ENCODE measurements around the gene GPHN.

GPHN gene

GRCh38 chr14:66511849-66512248, 3.9 kb downstream of the GPHN start:
- Histone ChIP-seq H3K9me3 (ENCODE audit: control extremely low read depth in 1 of 5, control insufficient read depth in 4 of 5, insufficient read depth in 2 of 5, low read depth in 1 of 5, low read length in 4 of 5) (no peaks in the 10 kb centered on the region), H3K4me1 (ENCODE audit: control extremely low read depth in 1 of 4, control insufficient read depth in 4 of 4, insufficient read depth in 4 of 4, low read length in 3 of 4) (peaks cover 2 to 35% (median 20%) of the 10 kb centered on the region in 4 experiments), H3K27ac (ENCODE audit: insufficient read depth in 1 of 2, low read depth in 1 of 2, low read length in 2 of 2, poor library complexity in 1 of 2, severe bottlenecking in 2 of 2) (no peak overlapping the region), H3K4me3 (ENCODE audit: control insufficient read depth in 1 of 7, extremely low read depth in 1 of 7, insufficient read depth in 4 of 7, low read depth in 2 of 7, low read length in 6 of 7) (no peak overlapping the region), H3K36me3 (ENCODE audit: control insufficient read depth in 4 of 4, insufficient read depth in 4 of 4, low read length in 3 of 4) (no peaks in the 10 kb centered on the region), H3K27me3 (replicated peaks in 2 of 5; ENCODE audit: control insufficient read depth in 4 of 5, insufficient read depth in 5 of 5, low read length in 4 of 5) (no peaks in the 10 kb centered on the region)
- ChIA-PET POLR2A (no interaction called here), CTCF (interaction anchor here (1.4 kb wide), 1 partner anchor 13 kb away, joined by 9 read pairs; no protein-coding TSS in a partner anchor)
- DNase-seq = no peak
- no CpG with 5 or more reads among the region's 1 CpG for WGBS (ENCODE audit: insufficient coverage)

GRCh38 chr14:66514213-66514612, 6.3 kb downstream of the GPHN start:
- Histone ChIP-seq H3K4me1 (ENCODE audit: control extremely low read depth in 1 of 4, control insufficient read depth in 4 of 4, insufficient read depth in 4 of 4, low read length in 3 of 4) (peaks cover 2 to 19% (median 10%) of the 10 kb centered on the region in 4 experiments), H3K27ac (ENCODE audit: insufficient read depth in 1 of 2, low read depth in 1 of 2, low read length in 2 of 2, poor library complexity in 1 of 2, severe bottlenecking in 2 of 2) (no peak overlapping the region), H3K36me3 (ENCODE audit: control insufficient read depth in 4 of 4, insufficient read depth in 4 of 4, low read length in 3 of 4) (no peaks in the 10 kb centered on the region), H3K4me3 (ENCODE audit: control insufficient read depth in 1 of 7, extremely low read depth in 1 of 7, insufficient read depth in 4 of 7, low read depth in 2 of 7, low read length in 6 of 7) (no peak overlapping the region), H3K27me3 (replicated peaks in 2 of 5; ENCODE audit: control insufficient read depth in 4 of 5, insufficient read depth in 5 of 5, low read length in 4 of 5) (no peaks in the 10 kb centered on the region), H3K9me3 (ENCODE audit: control extremely low read depth in 1 of 5, control insufficient read depth in 4 of 5, insufficient read depth in 2 of 5, low read depth in 1 of 5, low read length in 4 of 5) (no peaks in the 10 kb centered on the region)
- CTCF ChIA-PET = no interaction called here
- no peak for DNase-seq
- WGBS (ENCODE audit: insufficient coverage) = 100% methylated on average over 2 of the region's 2 CpGs
- POLR2A ChIA-PET = no interaction called here

DNA sequence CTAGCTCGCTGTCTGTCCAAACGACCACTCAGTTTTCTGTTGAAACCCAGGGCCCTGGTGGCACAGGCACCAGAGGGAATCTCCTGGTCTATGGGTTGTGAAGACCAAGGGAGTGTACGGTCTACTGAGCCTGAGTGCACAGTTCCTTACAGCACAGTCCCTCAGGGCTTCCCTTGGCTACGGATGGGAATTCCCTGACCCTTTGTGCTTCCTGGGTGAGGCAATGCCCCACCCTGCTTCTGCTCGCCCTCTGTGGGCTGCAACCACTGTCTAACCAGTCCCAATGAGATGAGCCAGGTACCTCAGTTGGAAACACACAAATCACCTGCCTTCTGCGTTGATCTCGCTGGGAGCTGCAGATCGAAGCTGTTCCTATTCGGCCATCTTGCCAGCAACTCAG, 22.6 kb downstream of the GPHN start:
- DNase-seq = no peak
- ChIA-PET POLR2A (no interaction called here), CTCF (no interaction called here)
- 98% methylated on average over 5 of the region's 9 CpGs for WGBS (ENCODE audit: insufficient coverage)
- H3K27ac ChIP-seq (ENCODE audit: insufficient read depth in 1 of 2, low read depth in 1 of 2, low read length in 2 of 2, poor library complexity in 1 of 2, severe bottlenecking in 2 of 2) = no peak overlapping the region
- no peaks in the 10 kb centered on the region for H3K4me1 ChIP-seq (ENCODE audit: control extremely low read depth in 1 of 4, control insufficient read depth in 4 of 4, insufficient read depth in 4 of 4, low read length in 3 of 4)
- no peaks in the 10 kb centered on the region for H3K27me3 ChIP-seq (replicated peaks in 2 of 5; ENCODE audit: control insufficient read depth in 4 of 5, insufficient read depth in 5 of 5, low read length in 4 of 5)
- no peaks in the 10 kb centered on the region for H3K36me3 ChIP-seq (ENCODE audit: control insufficient read depth in 4 of 4, insufficient read depth in 4 of 4, low read length in 3 of 4)
- peaks cover 0 to 5% (median 0%) of the 10 kb centered on the region in 5 experiments for H3K9me3 ChIP-seq (ENCODE audit: control extremely low read depth in 1 of 5, control insufficient read depth in 4 of 5, insufficient read depth in 2 of 5, low read depth in 1 of 5, low read length in 4 of 5)
- no peak overlapping the region for H3K4me3 ChIP-seq (ENCODE audit: control insufficient read depth in 1 of 7, extremely low read depth in 1 of 7, insufficient read depth in 4 of 7, low read depth in 2 of 7, low read length in 6 of 7)

DNA sequence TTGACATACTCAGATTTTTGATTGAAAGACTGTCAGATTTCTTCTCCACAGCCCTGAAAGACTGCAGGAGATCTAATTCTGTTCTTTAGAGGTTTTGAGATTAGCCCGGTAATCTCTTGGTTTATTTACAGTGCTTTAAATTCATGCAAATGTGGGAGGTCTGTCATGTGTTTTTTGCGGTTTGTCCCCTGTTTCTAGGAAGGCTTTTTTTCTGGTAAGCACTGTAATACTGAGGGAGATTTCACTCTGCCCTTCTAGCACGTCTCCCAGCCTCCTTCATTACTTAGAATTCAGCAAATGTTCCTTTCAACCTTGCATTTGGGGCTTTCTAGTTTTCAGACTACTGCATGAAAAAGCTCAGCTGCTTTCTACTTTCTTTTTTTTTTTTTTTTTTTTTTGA, 31.1 kb downstream of the GPHN start:
- Histone ChIP-seq H3K4me1 (ENCODE audit: control extremely low read depth in 1 of 4, control insufficient read depth in 4 of 4, insufficient read depth in 4 of 4, low read length in 3 of 4) (no peaks in the 10 kb centered on the region), H3K36me3 (ENCODE audit: control insufficient read depth in 4 of 4, insufficient read depth in 4 of 4, low read length in 3 of 4) (no peaks in the 10 kb centered on the region), H3K4me3 (ENCODE audit: control insufficient read depth in 1 of 7, extremely low read depth in 1 of 7, insufficient read depth in 4 of 7, low read depth in 2 of 7, low read length in 6 of 7) (no peak overlapping the region), H3K27me3 (replicated peaks in 2 of 5; ENCODE audit: control insufficient read depth in 4 of 5, insufficient read depth in 5 of 5, low read length in 4 of 5) (no peaks in the 10 kb centered on the region), H3K9me3 (ENCODE audit: control extremely low read depth in 1 of 5, control insufficient read depth in 4 of 5, insufficient read depth in 2 of 5, low read depth in 1 of 5, low read length in 4 of 5) (peaks cover 0 to 1% (median 0%) of the 10 kb centered on the region in 5 experiments), H3K27ac (ENCODE audit: insufficient read depth in 1 of 2, low read depth in 1 of 2, low read length in 2 of 2, poor library complexity in 1 of 2, severe bottlenecking in 2 of 2) (no peak overlapping the region)
- CTCF ChIA-PET = no interaction called here
- POLR2A ChIA-PET = no interaction called here
- DNase-seq = no peak
- WGBS (ENCODE audit: insufficient coverage) = 100% methylated on average over 2 of the region's 3 CpGs

- H3K9me3 ChIP-seq (ENCODE audit: control extremely low read depth in 1 of 5, control insufficient read depth in 4 of 5, insufficient read depth in 2 of 5, low read depth in 1 of 5, low read length in 4 of 5) = peaks cover 0 to 3% (median 0%) of the 10 kb centered on the region in 5 experiments
- H3K36me3 ChIP-seq (ENCODE audit: control insufficient read depth in 4 of 4, insufficient read depth in 4 of 4, low read length in 3 of 4) = no peaks in the 10 kb centered on the region
- H3K27me3 ChIP-seq (replicated peaks in 2 of 5; ENCODE audit: control insufficient read depth in 4 of 5, insufficient read depth in 5 of 5, low read length in 4 of 5) = no peaks in the 10 kb centered on the region
- CTCF ChIA-PET = no interaction called here
- H3K27ac ChIP-seq (ENCODE audit: insufficient read depth in 1 of 2, low read depth in 1 of 2, low read length in 2 of 2, poor library complexity in 1 of 2, severe bottlenecking in 2 of 2) = no peak overlapping the region
- POLR2A ChIA-PET = no interaction called here
- no peaks in the 10 kb centered on the region for H3K4me1 ChIP-seq (ENCODE audit: control extremely low read depth in 1 of 4, control insufficient read depth in 4 of 4, insufficient read depth in 4 of 4, low read length in 3 of 4)
- no peak for DNase-seq
- WGBS (ENCODE audit: insufficient coverage) = 100% methylated on average over 1 of the region's 1 CpG
- H3K4me3 ChIP-seq (ENCODE audit: control insufficient read depth in 1 of 7, extremely low read depth in 1 of 7, insufficient read depth in 4 of 7, low read depth in 2 of 7, low read length in 6 of 7) = no peak overlapping the region
These were observed 32.1 kb downstream of the GPHN start for GRCh38 chr14:66540038-66540437.

GRCh38 chr14:66541627-66542026, 33.7 kb downstream of the GPHN start:
- POLR2A ChIA-PET = no interaction called here
- Histone ChIP-seq H3K27ac (ENCODE audit: insufficient read depth in 1 of 2, low read depth in 1 of 2, low read length in 2 of 2, poor library complexity in 1 of 2, severe bottlenecking in 2 of 2) (no peak overlapping the region), H3K36me3 (ENCODE audit: control insufficient read depth in 4 of 4, insufficient read depth in 4 of 4, low read length in 3 of 4) (no peaks in the 10 kb centered on the region), H3K27me3 (replicated peaks in 2 of 5; ENCODE audit: control insufficient read depth in 4 of 5, insufficient read depth in 5 of 5, low read length in 4 of 5) (no peaks in the 10 kb centered on the region), H3K4me3 (ENCODE audit: control insufficient read depth in 1 of 7, extremely low read depth in 1 of 7, insufficient read depth in 4 of 7, low read depth in 2 of 7, low read length in 6 of 7) (no peak overlapping the region), H3K9me3 (ENCODE audit: control extremely low read depth in 1 of 5, control insufficient read depth in 4 of 5, insufficient read depth in 2 of 5, low read depth in 1 of 5, low read length in 4 of 5) (peaks cover 0 to 3% (median 0%) of the 10 kb centered on the region in 5 experiments), H3K4me1 (ENCODE audit: control extremely low read depth in 1 of 4, control insufficient read depth in 4 of 4, insufficient read depth in 4 of 4, low read length in 3 of 4) (no peaks in the 10 kb centered on the region)
- CTCF ChIA-PET = no interaction called here
- WGBS (ENCODE audit: insufficient coverage) = 100% methylated on average over 2 of the region's 3 CpGs
- no peak for DNase-seq

DNA sequence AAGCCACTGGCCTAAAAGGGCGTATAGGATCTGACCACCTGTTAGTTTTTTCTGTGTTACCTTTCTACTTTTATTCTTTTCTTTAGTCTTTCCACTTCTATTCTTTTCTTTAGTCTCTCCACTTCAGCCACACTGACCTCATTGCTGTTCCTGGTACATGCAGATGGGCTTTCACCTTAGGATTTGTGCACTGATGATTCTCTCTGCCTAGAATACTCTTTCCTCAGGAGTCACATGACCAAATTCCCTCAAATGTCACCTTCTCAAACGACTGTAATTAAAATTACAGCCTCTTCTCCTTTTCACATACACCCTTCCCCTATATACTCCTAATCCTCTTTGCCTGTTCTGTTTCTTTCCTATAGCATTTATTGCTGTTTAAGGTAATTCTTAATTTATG, 36.0 kb downstream of the GPHN start:
- H3K36me3 ChIP-seq (ENCODE audit: control insufficient read depth in 4 of 4, insufficient read depth in 4 of 4, low read length in 3 of 4) = no peaks in the 10 kb centered on the region
- ChIA-PET POLR2A (no interaction called here), CTCF (no interaction called here)
- WGBS (ENCODE audit: insufficient coverage) = 74% methylated on average over 2 of the region's 2 CpGs
- H3K4me1 ChIP-seq (ENCODE audit: control extremely low read depth in 1 of 4, control insufficient read depth in 4 of 4, insufficient read depth in 4 of 4, low read length in 3 of 4) = no peaks in the 10 kb centered on the region
- no peaks in the 10 kb centered on the region for H3K27me3 ChIP-seq (replicated peaks in 2 of 5; ENCODE audit: control insufficient read depth in 4 of 5, insufficient read depth in 5 of 5, low read length in 4 of 5)
- peaks cover 0 to 3% (median 0%) of the 10 kb centered on the region in 5 experiments for H3K9me3 ChIP-seq (ENCODE audit: control extremely low read depth in 1 of 5, control insufficient read depth in 4 of 5, insufficient read depth in 2 of 5, low read depth in 1 of 5, low read length in 4 of 5)
- no peak for DNase-seq
- H3K27ac ChIP-seq (ENCODE audit: insufficient read depth in 1 of 2, low read depth in 1 of 2, low read length in 2 of 2, poor library complexity in 1 of 2, severe bottlenecking in 2 of 2) = no peak overlapping the region
- H3K4me3 ChIP-seq (ENCODE audit: control insufficient read depth in 1 of 7, extremely low read depth in 1 of 7, insufficient read depth in 4 of 7, low read depth in 2 of 7, low read length in 6 of 7) = no peak overlapping the region
